IPS DF 19.7 (cell line): Measurements from ENCODE around the gene FGD2.
"Not testable (repeated sequence)": the region's sequence is repeated elsewhere in the genome, so short reads cannot be mapped to it uniquely, and the experiment has no call there.

ENCODE experiments used
- DNase-seq: peaks from one replicate; pipeline ENCODE4 v3.0.0-alpha.2; 2013; ENCODE audit warnings: low read depth, low spot score

Gene FGD2

GRCh38 chr6:37057678-37058077, 52.2 kb downstream of the FGD2 start:
- DNase-seq = no peak

- DNase-seq = no peak
These were observed 52.7 kb downstream of the FGD2 start for GRCh38 chr6:37058084-37058586.

- not testable (repeated sequence) for DNase-seq
These were observed 53.5 kb downstream of the FGD2 start for GRCh38 chr6:37058984-37059343.

- DNase-seq = no peak
These were observed 54.1 kb downstream of the FGD2 start for GRCh38 chr6:37059344-37060194.

DNA sequence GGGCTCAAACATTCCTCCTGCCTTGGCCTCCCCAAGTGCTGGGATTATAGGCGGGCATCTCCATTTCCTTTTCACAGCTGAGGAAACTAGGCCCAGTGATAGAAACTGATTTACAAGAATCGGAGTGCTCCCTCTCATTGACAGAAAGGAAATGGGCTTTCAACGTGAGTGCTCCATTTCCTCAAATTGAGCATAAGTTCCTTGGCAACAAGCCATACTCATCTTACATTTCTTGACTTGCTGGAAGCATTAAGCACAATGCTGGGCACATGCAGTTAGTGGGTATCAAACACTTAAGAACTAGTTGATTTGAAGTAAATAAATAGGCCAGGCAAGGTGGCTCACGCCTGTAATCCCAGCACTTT, 54.7 kb downstream of the FGD2 start:
- no peak for DNase-seq

DNA sequence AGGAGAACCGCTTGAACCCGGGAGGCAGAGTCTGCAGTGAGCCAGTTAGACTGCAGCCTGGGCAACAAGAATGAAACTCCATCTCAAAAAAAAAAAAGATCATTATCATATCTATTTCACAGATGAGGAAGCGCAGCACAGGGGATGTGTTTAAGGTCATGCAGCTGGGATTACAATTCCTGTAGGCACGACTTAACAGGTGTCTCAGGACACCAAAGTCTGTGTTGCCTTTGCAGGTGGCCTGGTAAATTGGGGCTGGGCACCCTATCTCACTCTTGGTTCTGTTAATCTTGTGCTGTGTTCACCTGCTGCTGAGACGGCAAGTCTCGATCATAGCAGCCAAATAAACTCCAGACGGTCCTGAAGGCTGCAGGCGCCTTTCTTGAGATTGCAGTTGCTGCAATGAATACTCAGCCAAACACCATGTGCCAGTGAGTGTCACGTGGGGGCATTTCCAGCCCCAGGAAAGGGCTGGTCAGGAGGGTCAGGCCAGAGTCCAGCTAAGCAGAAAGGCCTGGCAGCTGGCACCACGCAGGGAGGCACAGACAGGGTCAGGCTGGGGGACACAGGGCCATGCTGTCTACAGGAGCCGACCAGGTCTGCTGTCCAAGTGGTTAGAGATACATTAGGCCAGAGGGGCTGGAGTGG, 55.8 kb downstream of the FGD2 start:
- no peak for DNase-seq

DNA sequence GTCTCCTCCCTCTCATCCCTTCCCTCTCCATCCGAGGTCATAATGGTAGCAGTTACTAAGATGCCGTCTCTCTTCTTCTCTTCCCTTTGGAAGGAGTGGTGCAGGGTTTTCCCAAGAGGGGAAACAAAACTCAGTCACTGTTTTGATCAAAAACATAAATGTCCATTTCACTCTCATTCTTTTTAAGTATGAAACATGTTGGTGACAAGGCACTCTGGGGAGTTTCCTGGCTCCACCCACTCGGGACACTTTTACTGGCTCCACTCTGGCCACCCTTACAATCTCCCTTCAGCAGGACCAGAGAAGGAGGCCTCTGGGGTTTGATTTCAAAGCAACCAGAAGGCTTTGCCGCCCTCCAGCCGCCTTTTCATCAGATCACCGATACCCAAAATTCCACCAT, 57.0 kb downstream of the FGD2 start:
- no peak for DNase-seq

DNA sequence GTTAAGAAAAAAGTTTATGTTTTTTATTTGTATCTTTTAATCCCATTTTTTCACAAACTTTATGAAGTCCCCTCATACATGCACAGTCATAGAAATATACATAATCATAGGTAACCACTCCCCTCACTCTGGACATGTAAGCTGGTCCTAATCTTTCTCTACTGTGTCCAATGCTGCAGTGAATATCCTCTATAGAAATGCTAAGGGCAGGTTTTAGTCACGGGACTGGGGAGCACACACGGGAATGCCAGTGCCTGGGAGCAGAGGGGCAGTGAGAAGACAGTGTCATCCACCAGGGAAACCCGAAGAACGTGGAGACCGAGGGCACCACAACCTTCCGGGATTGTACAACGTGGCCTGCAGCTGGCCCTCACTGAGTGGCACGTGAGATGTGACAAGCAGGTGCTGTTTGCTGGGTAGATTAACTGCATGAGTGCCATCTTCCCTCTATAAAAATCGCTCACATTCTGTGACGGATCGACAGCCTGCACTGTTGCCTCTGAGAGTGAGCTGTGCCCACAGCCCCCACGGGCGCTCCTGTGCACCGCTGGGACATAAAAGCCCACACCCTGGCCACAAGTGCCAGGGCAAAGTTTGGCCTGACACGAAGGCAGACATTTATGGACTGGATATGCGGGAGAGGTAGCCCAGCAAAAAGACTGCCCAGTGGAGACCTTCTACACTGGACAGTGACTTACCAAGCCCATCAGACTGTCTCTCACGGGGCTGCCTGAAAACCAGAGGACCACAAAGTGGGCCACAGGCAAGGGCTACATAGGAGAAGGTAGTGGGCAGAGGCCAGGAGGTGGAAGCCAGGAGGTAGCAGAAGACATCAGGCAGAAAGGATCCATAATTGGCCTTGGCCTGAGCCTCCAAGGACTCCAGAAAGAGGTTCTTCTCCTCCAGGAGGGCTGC, 63.2 kb downstream of the FGD2 start:
- no peak for DNase-seq

DNA sequence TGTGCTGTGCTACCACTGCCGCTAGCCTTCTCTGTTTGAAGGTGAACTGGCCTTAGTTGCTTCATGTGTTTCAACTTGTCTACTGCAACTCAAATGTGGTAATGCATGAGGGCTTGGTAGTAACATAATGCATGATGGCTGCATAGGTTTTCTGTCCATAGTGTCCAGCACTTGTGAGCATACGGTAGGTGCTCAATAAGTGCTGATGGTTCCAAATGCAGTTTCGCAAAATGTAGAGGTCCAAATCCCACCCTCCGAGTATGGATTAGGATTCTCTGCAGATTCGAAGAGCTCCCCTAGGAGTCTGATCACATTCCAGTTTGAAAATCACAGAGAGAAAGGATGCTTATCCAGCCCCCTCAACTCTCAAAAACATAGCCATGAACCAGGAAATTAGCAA, 64.2 kb downstream of the FGD2 start:
- DNase-seq = no peak

DNA sequence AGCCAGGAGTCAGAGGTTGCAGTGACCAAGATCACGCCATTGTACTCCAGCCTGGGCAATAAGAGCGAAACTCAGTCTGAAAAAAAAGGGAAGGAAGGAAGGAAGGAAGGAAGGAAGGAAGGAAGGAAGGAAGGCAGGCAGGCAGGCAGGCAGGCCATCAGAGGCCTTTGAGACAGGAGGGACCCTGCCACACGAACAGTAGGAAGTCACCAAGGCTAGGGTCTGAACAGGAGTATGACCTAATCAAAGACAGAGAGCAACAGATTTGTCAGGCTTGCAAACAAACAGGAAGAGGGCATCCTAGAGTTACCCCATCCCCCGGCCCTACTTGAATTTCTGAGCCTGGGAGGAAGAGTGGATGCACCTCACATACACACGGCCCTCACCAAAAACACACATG, 67.1 kb downstream of the FGD2 start:
- no peak for DNase-seq

DNA sequence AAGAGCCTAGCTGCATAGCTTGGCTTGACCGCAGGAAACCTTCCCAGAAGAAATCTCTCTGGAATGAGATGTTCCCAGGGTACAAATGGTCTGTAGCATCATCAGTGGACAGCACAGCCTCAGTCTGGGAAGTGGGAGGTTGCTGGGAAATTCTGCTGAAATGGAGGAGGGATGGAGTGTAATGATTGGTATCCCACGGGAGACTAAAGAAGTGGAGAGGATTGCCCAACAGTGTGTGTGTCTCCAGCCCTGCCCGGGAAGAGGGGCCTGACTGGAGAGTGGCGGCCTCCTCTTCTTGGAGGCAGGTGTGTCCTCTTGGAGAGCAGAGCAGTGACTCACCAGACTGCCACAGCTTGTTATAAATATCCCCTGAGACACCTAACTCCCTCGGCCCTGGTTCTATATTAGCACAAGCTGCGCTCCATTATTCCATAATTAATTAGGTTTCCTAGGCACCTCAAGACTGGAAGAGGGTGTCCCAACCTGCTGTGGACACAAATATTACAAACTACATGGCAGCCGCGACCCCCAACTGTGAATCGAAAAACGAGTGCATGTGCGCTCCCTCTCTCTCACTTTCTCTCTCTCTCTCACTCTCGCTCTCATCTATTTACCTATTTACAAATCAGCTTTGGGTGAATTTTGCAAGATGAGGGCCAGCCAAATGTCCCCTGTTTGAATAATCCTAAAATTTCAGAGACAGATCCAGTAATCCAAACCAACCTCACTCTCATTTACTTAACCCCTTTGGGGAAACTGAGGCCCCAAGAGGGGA, 68.8 kb downstream of the FGD2 start:
- DNase-seq = no peak

- no peak for DNase-seq
These were observed 71.9 kb downstream of the FGD2 start for GRCh38 chr6:37077191-37077904.

DNA sequence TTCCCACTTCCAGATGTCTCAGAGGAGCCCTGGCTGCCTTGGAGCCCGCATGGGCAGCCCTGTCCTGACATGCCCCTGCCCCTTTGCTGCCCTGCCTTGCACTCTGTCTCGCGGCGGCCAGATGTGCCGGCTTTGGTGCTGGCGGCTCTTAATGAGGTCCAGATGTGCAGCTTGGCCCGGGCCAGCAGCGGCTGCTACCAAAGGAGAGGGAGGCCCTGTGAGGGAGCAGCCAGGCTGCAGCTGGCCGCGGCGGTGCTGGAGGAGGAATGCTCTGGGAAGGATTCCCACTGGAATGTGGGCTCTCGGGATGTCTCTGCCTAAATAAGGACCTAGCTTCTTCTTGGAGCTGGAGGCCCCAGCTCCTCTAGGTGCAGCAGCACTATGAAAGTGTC, 72.4 kb downstream of the FGD2 start:
- DNase-seq = no peak
